Measurements from ENCODE around the gene ZNF319. TPM values are rescaled to one million over a fixed set of nuclear protein-coding genes. Genes with fewer than 3 reads are reported as not detected.

Gene ZNF319
- total RNA-seq, 4 donors from 2014 or later = 4.4 to 16.0 (median 8.0) TPM

DNA sequence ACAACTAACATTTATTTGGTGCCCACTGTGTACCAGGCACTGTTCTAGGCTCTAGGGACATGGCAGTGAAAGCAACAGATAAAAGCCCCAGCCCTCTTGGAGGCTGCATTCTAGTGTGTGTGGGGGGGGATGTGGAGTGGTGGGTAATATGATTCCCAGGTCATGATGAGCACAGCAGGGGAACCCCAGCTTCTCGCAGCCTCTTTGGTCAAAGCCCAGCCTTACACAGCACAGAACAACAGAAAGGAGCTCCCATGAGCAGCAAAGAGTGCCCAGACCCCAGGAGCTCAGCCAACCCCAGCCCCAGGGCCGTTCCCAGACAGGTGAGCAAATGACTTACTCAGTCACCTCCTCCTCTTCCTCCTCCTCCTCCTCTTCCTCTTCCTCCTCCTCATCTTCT, 51.5 kb downstream of the ZNF319 start:
- Histone ChIP-seq H3K9me3 (no peaks in the 10 kb centered on the region), H3K4me1 (no peaks in the 10 kb centered on the region), H3K27me3 (peaks cover 23% of the 10 kb centered on the region), H3K36me3 (no peaks in the 10 kb centered on the region), H3K4me3 (no peak overlapping the region), H3K27ac (no peak overlapping the region)
- WGBS, 2 donors (ENCODE audit: low coverage in 1 of 2) = 8% methylated on average over 2 of the region's 2 CpGs; no CpG with 5 or more reads in 1 of the 2 donors
- ATAC-seq = no peak
- TF ChIP-seq EP300 (IDR thresholded peaks at IDR 0.05) (no peak), POLR2A (IDR thresholded peaks at IDR 0.05) (no peak), POLR2AphosphoS5 (IDR thresholded peaks at IDR 0.05) (no peak)
- TF ChIP-seq, protein P1, sequence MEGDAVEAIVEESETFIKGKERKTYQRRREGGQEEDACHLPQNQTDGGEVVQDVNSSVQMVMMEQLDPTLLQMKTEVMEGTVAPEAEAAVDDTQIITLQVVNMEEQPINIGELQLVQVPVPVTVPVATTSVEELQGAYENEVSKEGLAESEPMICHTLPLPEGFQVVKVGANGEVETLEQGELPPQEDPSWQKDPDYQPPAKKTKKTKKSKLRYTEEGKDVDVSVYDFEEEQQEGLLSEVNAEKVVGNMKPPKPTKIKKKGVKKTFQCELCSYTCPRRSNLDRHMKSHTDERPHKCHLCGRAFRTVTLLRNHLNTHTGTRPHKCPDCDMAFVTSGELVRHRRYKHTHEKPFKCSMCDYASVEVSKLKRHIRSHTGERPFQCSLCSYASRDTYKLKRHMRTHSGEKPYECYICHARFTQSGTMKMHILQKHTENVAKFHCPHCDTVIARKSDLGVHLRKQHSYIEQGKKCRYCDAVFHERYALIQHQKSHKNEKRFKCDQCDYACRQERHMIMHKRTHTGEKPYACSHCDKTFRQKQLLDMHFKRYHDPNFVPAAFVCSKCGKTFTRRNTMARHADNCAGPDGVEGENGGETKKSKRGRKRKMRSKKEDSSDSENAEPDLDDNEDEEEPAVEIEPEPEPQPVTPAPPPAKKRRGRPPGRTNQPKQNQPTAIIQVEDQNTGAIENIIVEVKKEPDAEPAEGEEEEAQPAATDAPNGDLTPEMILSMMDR (IDR thresholded peaks at IDR 0.05) = no peak

DNA sequence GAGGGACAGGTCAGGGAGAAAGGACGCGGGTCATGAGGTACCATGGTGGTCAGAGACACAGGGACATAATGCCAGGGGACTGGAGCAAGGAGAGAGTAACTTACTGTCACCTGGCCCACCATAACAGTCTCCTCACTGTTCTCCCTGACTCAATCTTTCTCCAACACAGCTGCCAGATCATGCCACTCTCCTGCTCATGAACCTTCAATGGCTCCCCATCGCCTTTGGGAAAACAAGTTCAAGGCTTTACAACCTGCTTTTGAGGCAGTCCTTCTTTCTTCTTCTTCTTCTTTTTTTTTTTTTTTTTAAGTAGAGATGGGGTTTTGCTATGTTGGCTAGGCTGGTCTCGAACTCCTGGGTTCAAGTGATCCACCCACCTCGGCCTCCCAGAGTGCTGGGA, 52.4 kb downstream of the ZNF319 start:
- 83 to 91% methylated on average over 3 to 5 of the region's 5 CpGs for WGBS, 2 donors (ENCODE audit: low coverage in 1 of 2)
- H3K36me3 ChIP-seq = no peaks in the 10 kb centered on the region
- ATAC-seq = no peak
- no peaks in the 10 kb centered on the region for H3K4me1 ChIP-seq
- no peak overlapping the region for H3K27ac ChIP-seq
- peaks cover 23% of the 10 kb centered on the region for H3K27me3 ChIP-seq
- TF ChIP-seq POLR2A (IDR thresholded peaks at IDR 0.05) = no peak
- TF ChIP-seq, protein P1 (IDR thresholded peaks at IDR 0.05) = no peak
- no peak for TF ChIP-seq POLR2AphosphoS5 (IDR thresholded peaks at IDR 0.05)
- no peak for TF ChIP-seq EP300 (IDR thresholded peaks at IDR 0.05)
- no peaks in the 10 kb centered on the region for H3K9me3 ChIP-seq
- H3K4me3 ChIP-seq = no peak overlapping the region

DNA sequence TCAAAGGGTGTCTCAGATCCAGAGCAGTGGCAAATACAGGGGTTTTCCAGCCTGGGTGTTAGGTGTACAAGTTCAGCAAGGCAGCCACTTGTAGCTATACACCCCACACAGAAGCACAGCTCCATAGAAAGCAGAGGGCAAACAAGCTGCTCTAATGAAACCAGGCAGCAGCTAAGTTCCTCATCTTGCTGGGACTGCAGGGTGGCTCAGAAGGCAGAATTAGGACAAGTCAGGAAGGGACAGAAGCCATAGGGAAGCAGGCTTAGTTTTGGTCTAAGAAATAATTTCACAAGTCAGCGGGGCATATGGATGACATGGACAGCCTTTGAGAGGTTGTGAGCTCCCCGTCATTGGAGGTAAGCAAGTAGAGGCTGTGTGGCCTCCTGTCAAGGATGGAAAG, 53.2 kb downstream of the ZNF319 start:
- no peak for ATAC-seq

DNA sequence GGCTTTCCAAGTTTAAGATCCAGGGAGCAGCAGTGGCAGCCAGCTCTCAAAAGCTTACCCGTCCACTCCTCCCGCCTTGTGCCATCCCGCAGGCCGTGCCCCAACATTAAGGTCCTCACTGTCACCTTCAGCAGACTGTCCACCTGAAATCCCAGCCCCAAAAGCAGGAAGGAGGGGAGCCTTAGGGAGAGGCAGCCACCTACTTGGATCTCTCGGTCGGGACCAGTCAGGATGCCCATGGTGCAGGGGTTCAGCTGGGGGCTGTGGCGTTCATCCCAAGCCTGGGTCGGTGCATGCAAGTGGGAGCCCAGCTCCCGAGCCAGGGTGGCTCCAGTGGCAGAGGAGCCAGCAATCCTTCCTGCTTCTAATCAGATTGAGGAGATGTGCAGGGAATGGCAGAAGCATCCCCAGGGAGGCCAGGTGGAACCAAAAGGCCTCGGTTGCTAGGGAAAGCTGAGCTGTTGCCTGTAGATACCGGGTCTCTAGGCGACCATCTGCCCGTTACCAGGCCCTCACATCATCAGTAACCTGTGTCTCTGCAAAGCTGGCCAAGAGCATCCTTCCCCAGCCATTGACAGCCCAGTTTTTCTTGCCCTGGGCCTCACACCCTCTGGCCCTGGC, 54.2 kb downstream of the ZNF319 start:
- TF ChIP-seq POLR2A (IDR thresholded peaks at IDR 0.05) (no peak), EP300 (IDR thresholded peaks at IDR 0.05) (no peak), POLR2AphosphoS5 (IDR thresholded peaks at IDR 0.05) (no peak)
- TF ChIP-seq, protein P1 (IDR thresholded peaks at IDR 0.05) = no peak
- 68% methylated on average over 4 of the region's 13 CpGs; no CpG with 5 or more reads in 1 of the 2 donors for WGBS, 2 donors (ENCODE audit: low coverage in 1 of 2)
- no peak for ATAC-seq
- Histone ChIP-seq H3K36me3 (no peaks in the 10 kb centered on the region), H3K9me3 (no peaks in the 10 kb centered on the region), H3K4me3 (no peak overlapping the region), H3K4me1 (peaks cover 0 to 1% (median 0%) of the 10 kb centered on the region in 3 donors), H3K27ac (no peak overlapping the region), H3K27me3 (peaks cover 22% of the 10 kb centered on the region)

More for the DNA sequence above, 53.2 kb downstream of the ZNF319 start:
- Histone ChIP-seq H3K4me1 (no peaks in the 10 kb centered on the region), H3K27me3 (peaks cover 23% of the 10 kb centered on the region), H3K27ac (no peak overlapping the region), H3K9me3 (no peaks in the 10 kb centered on the region), H3K4me3 (no peak overlapping the region), H3K36me3 (no peaks in the 10 kb centered on the region)
- 71 to 80% methylated on average over 2 of the region's 2 CpGs for WGBS, 2 donors (ENCODE audit: low coverage in 1 of 2)
- no peak for TF ChIP-seq EP300 (IDR thresholded peaks at IDR 0.05)
- TF ChIP-seq POLR2A (IDR thresholded peaks at IDR 0.05) = no peak
- TF ChIP-seq, protein P1 (IDR thresholded peaks at IDR 0.05) = no peak
- no peak for TF ChIP-seq POLR2AphosphoS5 (IDR thresholded peaks at IDR 0.05)

DNA sequence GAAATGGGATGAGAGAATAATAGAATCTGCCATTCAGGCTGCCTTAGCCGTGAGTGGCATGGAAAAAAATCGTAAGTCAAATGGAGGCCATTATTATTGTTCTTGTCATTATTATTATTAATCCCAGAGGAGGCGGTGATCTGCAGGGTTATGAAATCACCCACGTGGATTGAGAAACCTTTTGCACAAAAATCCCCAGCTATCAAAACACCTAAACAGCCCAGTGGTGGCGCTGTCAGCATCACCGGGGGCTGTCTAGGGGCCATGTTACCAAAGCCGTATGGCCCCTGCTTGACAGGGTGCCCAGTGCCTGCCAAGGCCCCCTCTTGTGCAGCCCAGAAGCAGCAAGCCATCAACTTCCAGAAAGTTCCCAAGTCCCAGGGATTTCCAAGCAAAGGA, 54.7 kb downstream of the ZNF319 start:
- no peak overlapping the region for H3K4me3 ChIP-seq
- H3K27me3 ChIP-seq = peaks cover 17% of the 10 kb centered on the region
- no peaks in the 10 kb centered on the region for H3K36me3 ChIP-seq
- H3K9me3 ChIP-seq = no peaks in the 10 kb centered on the region
- ATAC-seq = no peak
- peaks cover 0 to 6% (median 0%) of the 10 kb centered on the region in 3 donors for H3K4me1 ChIP-seq
- 45 to 49% methylated on average over 4 to 5 of the region's 7 CpGs for WGBS, 2 donors (ENCODE audit: low coverage in 1 of 2)
- no peak overlapping the region for H3K27ac ChIP-seq
- TF ChIP-seq, protein P1 (IDR thresholded peaks at IDR 0.05) = no peak
- TF ChIP-seq EP300 (IDR thresholded peaks at IDR 0.05) = no peak
- no peak for TF ChIP-seq POLR2A (IDR thresholded peaks at IDR 0.05)
- no peak for TF ChIP-seq POLR2AphosphoS5 (IDR thresholded peaks at IDR 0.05)
